ENCODE data around the gene SLC25A3. TPM values are rescaled to one million over a fixed set of nuclear protein-coding genes. Genes with fewer than 3 reads are reported as not detected.

The SLC25A3 gene
- total and polyA plus RNA-seq, 2 donors (not counting 1 experiment from before 2014, with no cell fraction given) = 276 to 304 TPM

- H3K4me3 ChIP-seq (ENCODE audit: control extremely low read depth in 1 of 5, extremely low read depth in 1 of 5, insufficient read depth in 1 of 5, low read depth in 2 of 5, low read length in 4 of 5) = no peak overlapping the region
- no peaks in the 10 kb centered on the region for H3K9me3 ChIP-seq (ENCODE audit: control extremely low read depth in 1 of 3, control insufficient read depth in 2 of 3, insufficient read depth in 1 of 3, low read length in 2 of 3)
- intact Hi-C loops (cut with micrococcal nuclease) = no loop called here
- H3K4me2 ChIP-seq (replicated peaks; ENCODE audit: low read depth, low read length, poor library complexity, severe bottlenecking) = peak overlapping the region; percentile 34
- Mint-ChIP-seq H3K4me1 (peaks cover 10% of the 10 kb centered on the region), H3K27ac (no peak overlapping the region), H3K4me3 (no peak overlapping the region), H3K27me3 (no peaks in the 10 kb centered on the region), H3K9me3 (ENCODE audit: insufficient read depth) (no peaks in the 10 kb centered on the region)
- H3K36me3 ChIP-seq (replicated peaks in 1 of 2; ENCODE audit: control extremely low read depth in 1 of 2, control insufficient read depth in 1 of 2, extremely low read depth in 1 of 2, insufficient read depth in 2 of 2, low read length in 1 of 2) = peaks cover 0 to 2% of the 10 kb centered on the region in 2 experiments
- ChIA-PET CTCF (interaction anchor here (0.5 to 1.9 kb wide), 5 partner anchors 10 to 128 kb away, joined by 3 to 6 read pairs (median 4); no protein-coding TSS in a partner anchor), POLR2A (interaction anchor here (0.9 kb wide), 1 partner anchor 26 kb away, joined by 6 read pairs; the partner anchor contains the start of gene SLC25A3)
- H3K27me3 ChIP-seq (replicated peaks in 1 of 4; ENCODE audit: control extremely low read depth in 1 of 4, control insufficient read depth in 3 of 4, insufficient read depth in 4 of 4, low read length in 3 of 4) = no peaks in the 10 kb centered on the region
- no peak overlapping the region for H3K9ac ChIP-seq (ENCODE audit: low read length)
- ATAC-seq (ENCODE audit: low read depth) (no peak), DNase-seq (no peak)
- H3K27ac ChIP-seq (ENCODE audit: low read length in 2 of 2) = no peak overlapping the region
- no peaks in the 10 kb centered on the region for H4K20me1 ChIP-seq (ENCODE audit: control insufficient read depth, insufficient read depth, low read length, poor library complexity, severe bottlenecking)
- H2AFZ ChIP-seq (ENCODE audit: insufficient read depth, low read depth, low read length, poor library complexity, severe bottlenecking) = no peak overlapping the region
- no CpG with 5 or more reads among the region's 4 CpGs for WGBS (ENCODE audit: insufficient coverage)
- H3K4me1 ChIP-seq (ENCODE audit: control insufficient read depth in 2 of 2, insufficient read depth in 2 of 2, low read length in 2 of 2) = peaks cover 4 to 6% of the 10 kb centered on the region in 2 donors
- no peaks in the 10 kb centered on the region for H3K79me2 ChIP-seq (ENCODE audit: control insufficient read depth, insufficient read depth, low read length)
- TF ChIP-seq EZH2 (IDR thresholded peaks at IDR 0.05; ENCODE audit: borderline replicate concordance, insufficient read depth, low read depth, low read length, poor library complexity, severe bottlenecking) (no peak), CTCF (IDR thresholded peaks at IDR 0.05) (no peak)
Measured at GRCh38 chr12:98618952-98619351, 25.5 kb downstream of the SLC25A3 start.

- WGBS (ENCODE audit: insufficient coverage) = 82% methylated on average over 3 of the region's 4 CpGs
- CTCF ChIA-PET = interaction anchor here (0.8 to 1.9 kb wide), 5 partner anchors 14 to 39 kb away, joined by 3 to 5 read pairs (median 4); no protein-coding TSS in a partner anchor
- H3K4me1 ChIP-seq (ENCODE audit: control insufficient read depth in 2 of 2, insufficient read depth in 2 of 2, low read length in 2 of 2) = peaks cover 8 to 10% of the 10 kb centered on the region in 2 donors
- H3K36me3 ChIP-seq (replicated peaks in 1 of 2; ENCODE audit: control extremely low read depth in 1 of 2, control insufficient read depth in 1 of 2, extremely low read depth in 1 of 2, insufficient read depth in 2 of 2, low read length in 1 of 2) = peaks cover 3 to 5% of the 10 kb centered on the region in 2 experiments
- H3K27ac ChIP-seq (ENCODE audit: low read length in 2 of 2) = no peak overlapping the region
- no peak overlapping the region for H2AFZ ChIP-seq (ENCODE audit: insufficient read depth, low read depth, low read length, poor library complexity, severe bottlenecking)
- Mint-ChIP-seq H3K27ac (peak overlapping the region; percentile 32), H3K4me3 (no peak overlapping the region), H3K9me3 (ENCODE audit: insufficient read depth) (no peaks in the 10 kb centered on the region), H3K27me3 (no peaks in the 10 kb centered on the region), H3K4me1 (peaks cover 20% of the 10 kb centered on the region)
- peaks cover 22% of the 10 kb centered on the region for H3K79me2 ChIP-seq (ENCODE audit: control insufficient read depth, insufficient read depth, low read length)
- no peaks in the 10 kb centered on the region for H3K27me3 ChIP-seq (replicated peaks in 1 of 4; ENCODE audit: control extremely low read depth in 1 of 4, control insufficient read depth in 3 of 4, insufficient read depth in 4 of 4, low read length in 3 of 4)
- POLR2A ChIA-PET = interaction anchor here (0.6 kb wide), 1 partner anchor 20 kb away, joined by 6 read pairs; no protein-coding TSS in a partner anchor
- H3K9ac ChIP-seq (ENCODE audit: low read length) = no peak overlapping the region
- H3K4me3 ChIP-seq (ENCODE audit: control extremely low read depth in 1 of 5, extremely low read depth in 1 of 5, insufficient read depth in 1 of 5, low read depth in 2 of 5, low read length in 4 of 5) = no peak overlapping the region
- peaks cover 8% of the 10 kb centered on the region for H4K20me1 ChIP-seq (ENCODE audit: control insufficient read depth, insufficient read depth, low read length, poor library complexity, severe bottlenecking)
- no peak overlapping the region for H3K4me2 ChIP-seq (replicated peaks; ENCODE audit: low read depth, low read length, poor library complexity, severe bottlenecking)
- TF ChIP-seq CTCF (IDR thresholded peaks at IDR 0.05) = no peak
- TF ChIP-seq EZH2 (IDR thresholded peaks at IDR 0.05; ENCODE audit: borderline replicate concordance, insufficient read depth, low read depth, low read length, poor library complexity, severe bottlenecking) = no peak
- no peaks in the 10 kb centered on the region for H3K9me3 ChIP-seq (ENCODE audit: control extremely low read depth in 1 of 3, control insufficient read depth in 2 of 3, insufficient read depth in 1 of 3, low read length in 2 of 3)
- peak; percentile 80 for ATAC-seq (ENCODE audit: low read depth)
- peak; percentile 24 for DNase-seq
- intact Hi-C loops (cut with micrococcal nuclease) = loop anchor here (1.0 kb wide), 1 partner anchor 9 kb away; the partner anchor contains the start of gene IKBIP
Measured at GRCh38 chr12:98635657-98636323, 42.3 kb downstream of the SLC25A3 start.
